Measurements from ENCODE around the gene TNRC18.

DNA sequence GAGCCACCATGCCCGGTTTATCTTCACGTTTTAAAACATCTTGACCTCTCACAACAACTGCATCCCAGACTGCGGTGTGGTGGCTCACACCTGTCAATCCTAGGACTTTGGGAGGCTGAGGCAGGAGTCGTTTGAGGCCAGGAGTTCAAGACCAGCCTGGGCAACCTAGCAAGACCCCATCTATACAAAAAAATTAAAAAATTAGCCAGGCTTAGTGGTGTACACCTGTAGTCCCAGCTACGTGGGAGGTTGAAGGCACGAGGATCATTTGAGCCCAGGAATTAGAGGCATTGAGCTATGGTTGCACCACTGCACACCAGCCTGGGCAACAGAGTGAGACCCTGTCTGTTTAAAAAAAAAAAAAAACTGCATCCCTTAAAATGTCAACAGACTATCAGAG is 20.2 kb downstream of the TNRC18 start:
- TF ChIP-seq, protein P1, sequence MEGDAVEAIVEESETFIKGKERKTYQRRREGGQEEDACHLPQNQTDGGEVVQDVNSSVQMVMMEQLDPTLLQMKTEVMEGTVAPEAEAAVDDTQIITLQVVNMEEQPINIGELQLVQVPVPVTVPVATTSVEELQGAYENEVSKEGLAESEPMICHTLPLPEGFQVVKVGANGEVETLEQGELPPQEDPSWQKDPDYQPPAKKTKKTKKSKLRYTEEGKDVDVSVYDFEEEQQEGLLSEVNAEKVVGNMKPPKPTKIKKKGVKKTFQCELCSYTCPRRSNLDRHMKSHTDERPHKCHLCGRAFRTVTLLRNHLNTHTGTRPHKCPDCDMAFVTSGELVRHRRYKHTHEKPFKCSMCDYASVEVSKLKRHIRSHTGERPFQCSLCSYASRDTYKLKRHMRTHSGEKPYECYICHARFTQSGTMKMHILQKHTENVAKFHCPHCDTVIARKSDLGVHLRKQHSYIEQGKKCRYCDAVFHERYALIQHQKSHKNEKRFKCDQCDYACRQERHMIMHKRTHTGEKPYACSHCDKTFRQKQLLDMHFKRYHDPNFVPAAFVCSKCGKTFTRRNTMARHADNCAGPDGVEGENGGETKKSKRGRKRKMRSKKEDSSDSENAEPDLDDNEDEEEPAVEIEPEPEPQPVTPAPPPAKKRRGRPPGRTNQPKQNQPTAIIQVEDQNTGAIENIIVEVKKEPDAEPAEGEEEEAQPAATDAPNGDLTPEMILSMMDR (IDR thresholded peaks at IDR 0.05; ENCODE audit: extremely low read depth in 1 of 2, insufficient read depth in 1 of 2, low read depth in 1 of 2, low read length in 2 of 2) = no peak
- no peak for TF ChIP-seq EZH2 (IDR thresholded peaks at IDR 0.05; ENCODE audit: borderline replicate concordance, low read depth, low read length, severe bottlenecking)
- no peak for TF ChIP-seq POLR2A (IDR thresholded peaks at IDR 0.05; ENCODE audit: low read depth, low read length)
- no peak for TF ChIP-seq JUN (IDR thresholded peaks at IDR 0.05; ENCODE audit: borderline replicate concordance, insufficient read depth, insufficient read length, low read depth)
- no peak for TF ChIP-seq GATA2 (IDR thresholded peaks at IDR 0.05; ENCODE audit: insufficient read depth, insufficient read length, low read depth, low read length)
- no peak for TF ChIP-seq POLR2AphosphoS5 (IDR thresholded peaks at IDR 0.05; ENCODE audit: insufficient read depth, low read depth, low read length)
- no peak for TF ChIP-seq FOS (IDR thresholded peaks at IDR 0.05; ENCODE audit: borderline replicate concordance, insufficient read depth, low read length)
